Testis (tissue), 2 donors: ENCODE measurements around the gene TRIM7.

Experiments used
- CTCF ChIP-seq, 3 experiments: fragments of 450-650 bp in 2 of 3; fragments of 200-600 bp in 1 of 3; sonication (generic) in 1 of 3; IDR thresholded peaks; one replicate each; pipeline ENCODE4 v1.5.1; 2016 to 2019; ENCODE audit warnings: antibody characterized with exemption in 3 of 3, mild to moderate bottlenecking in 2 of 3, moderate library complexity in 1 of 3
- POLR2A ChIP-seq: fragments of 450-650 bp; IDR thresholded peaks from one replicate; pipeline ENCODE4 v1.6.1; 2017; ENCODE audit warnings: antibody characterized with exemption, mild to moderate bottlenecking, moderate library complexity

- TF ChIP-seq CTCF (IDR thresholded peaks at IDR 0.05), result no peak
- TF ChIP-seq POLR2A, result no peak
Observed at GRCh38 chr5:181230551-181230950, 25.6 kb upstream of the TRIM7 start.
